Measurements from ENCODE around the gene ZNF518A. TPM values are rescaled to one million over a fixed set of nuclear protein-coding genes. Genes with fewer than 3 reads are reported as not detected.

Gene ZNF518A
- total and polyA plus RNA-seq, 2 of the 8 experiments (the other 6 are each of a cell fraction or from before 2014, with no cell fraction given): 6.6 to 34.8 TPM

DNA sequence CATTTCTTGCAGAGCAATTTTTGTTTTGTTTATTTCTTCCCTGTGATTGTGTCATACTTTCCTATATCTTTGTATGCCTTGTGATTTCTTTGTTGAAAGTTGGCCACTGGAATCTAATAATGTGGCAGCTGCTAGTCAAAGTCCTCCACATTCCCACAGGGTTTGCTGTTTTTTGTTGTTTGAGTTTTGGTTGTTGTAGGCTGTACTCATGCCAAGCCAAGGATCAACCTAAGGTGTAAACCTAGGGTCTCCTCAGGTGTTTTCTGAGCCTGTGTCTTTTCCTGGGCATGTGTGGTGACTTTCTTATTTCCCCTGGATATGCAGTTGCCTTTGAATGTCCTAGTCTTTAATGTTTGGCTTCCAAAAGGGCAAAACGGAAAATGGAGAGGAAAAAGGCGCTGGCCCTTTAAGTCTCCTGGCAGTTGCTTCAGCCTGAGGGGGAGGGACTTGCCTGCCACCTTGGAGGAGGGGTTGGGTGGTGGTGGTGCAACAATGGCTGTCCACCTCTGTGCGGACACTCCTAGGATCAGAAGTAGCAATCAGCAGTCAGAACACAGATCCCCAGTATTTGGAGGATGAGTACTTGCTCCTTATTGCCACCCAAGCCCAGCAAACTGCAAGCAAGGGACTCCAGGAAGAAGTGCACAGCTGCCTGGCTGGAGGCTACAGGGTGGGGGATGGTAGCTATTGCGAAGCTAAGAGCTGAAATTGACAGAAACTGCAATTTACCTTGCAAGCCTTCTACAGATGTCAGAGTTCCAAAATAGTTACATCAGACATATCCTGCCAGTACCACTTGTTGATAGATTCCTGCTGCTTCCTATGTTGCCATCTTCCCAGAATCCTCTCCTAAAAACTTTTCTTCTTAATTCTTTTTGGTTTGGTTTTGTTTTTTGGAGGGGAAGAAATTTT, 5.6 kb upstream of the ZNF518A start:
- peak; percentile 29 to 69 for DNase-seq (ENCODE audit: low read depth in 1 of 2, low spot score in 2 of 2)
- Histone ChIP-seq H3K27me3 (replicated peaks in 1 of 4; ENCODE audit: control insufficient read depth in 3 of 4, extremely low read depth in 1 of 4, insufficient read depth in 3 of 4, low read length in 3 of 4) (no peaks in the 10 kb centered on the region), H2BK5ac (ENCODE audit: low read depth, low read length) (peak overlapping the region; percentile 93), H3K23me2 (ENCODE audit: low read depth, low read length) (0 out of 2 replicates have a peak, but pooled peaks cover 4% of the 10 kb centered on the region), H2BK20ac (ENCODE audit: low read length) (peak overlapping the region; percentile 88), H3K27ac (ENCODE audit: low read depth, low read length) (peak overlapping the region; percentile 69), H2BK120ac (replicated peaks; ENCODE audit: low read depth, low read length) (peak overlapping the region; percentile 92), H4K20me1 (replicated peaks in 1 of 2; ENCODE audit: control insufficient read depth in 1 of 2, insufficient read depth in 2 of 2, low read length in 2 of 2) (no peaks in the 10 kb centered on the region), H3K23ac (ENCODE audit: insufficient read length) (no peak overlapping the region), H3K18ac (ENCODE audit: extremely low read depth, low read length) (peak overlapping the region; percentile 99), H2AK5ac (ENCODE audit: low read depth, low read length) (no peak overlapping the region), H3K9ac (replicated peaks in 1 of 4; ENCODE audit: extremely low read depth in 1 of 4, low read depth in 3 of 4, low read length in 3 of 4) (peak overlapping the region in 3 of 4 experiments; percentile 27 to 62 (median 46); a peak in 6 of 7 replicates), H3K56ac (replicated peaks; ENCODE audit: insufficient read length, low read depth, low read length) (peak overlapping the region; percentile 71), H3K9me3 (ENCODE audit: insufficient read depth in 2 of 2, low read depth in 1 of 2, low read length in 1 of 2) (no peaks in the 10 kb centered on the region), H2AFZ (ENCODE audit: low read length) (peak overlapping the region; percentile 100), H2BK15ac (ENCODE audit: low read length) (peak overlapping the region; percentile 97), H4K91ac (replicated peaks; ENCODE audit: insufficient read length, low read length) (peak overlapping the region; percentile 92), H4K5ac (ENCODE audit: insufficient read length, low read depth, low read length) (peak overlapping the region; percentile 90), H3K4me2 (ENCODE audit: insufficient read depth in 1 of 2, low read depth in 2 of 2, low read length in 2 of 2) (peak overlapping the region; percentile 93 to 94), H3K79me1 (ENCODE audit: low read depth, low read length) (no peaks in the 10 kb centered on the region), H3K4me3 (ENCODE audit: extremely low read depth in 1 of 4, insufficient read depth in 2 of 4, low read depth in 3 of 4, low read length in 4 of 4) (peak overlapping the region; percentile 32 to 61 (median 40); a peak in 6 of 8 replicates), H3K36me3 (ENCODE audit: control insufficient read depth in 2 of 4, insufficient read depth in 4 of 4, low read length in 3 of 4) (no peaks in the 10 kb centered on the region), H3K4ac (replicated peaks; ENCODE audit: insufficient read length, low read depth, low read length) (peak overlapping the region; percentile 69), H4K8ac (ENCODE audit: extremely low read depth, insufficient read depth, low read length) (peak overlapping the region; percentile 84; the same call in 1 of the 2 replicates), H3K14ac (ENCODE audit: insufficient read length) (no peak overlapping the region), H2BK12ac (ENCODE audit: low read depth, low read length) (peak overlapping the region; percentile 97), H3K79me2 (ENCODE audit: control insufficient read depth in 1 of 2, insufficient read depth in 2 of 2, low read length in 2 of 2) (no peaks in the 10 kb centered on the region), H3K4me1 (replicated peaks in 1 of 4; ENCODE audit: control insufficient read depth in 3 of 4, insufficient read depth in 4 of 4, low read length in 3 of 4) (peaks cover 3 to 8% (median 5%) of the 10 kb centered on the region in 4 experiments; a peak in 5 of 7 replicates)
- CTCF ChIA-PET (ENCODE audit: partially characterized antibody): interaction anchor here (0.6 to 1.5 kb wide), 2 partner anchors 10 to 904 kb away, joined by 3 read pairs; no protein-coding TSS in a partner anchor
- 19% methylated on average over 4 of the region's 4 CpGs; no CpG with 5 or more reads in 1 of the 2 experiments for WGBS, 2 experiments (ENCODE audit: extremely low coverage in 1 of 2, insufficient coverage in 1 of 2, insufficient read length in 1 of 2, insufficient replicate concordance in 2 of 2, low coverage in 1 of 2, low lambda C conversion rate in 2 of 2, missing lambda C conversion rate in 1 of 2)
- POLR2A ChIA-PET (ENCODE audit: partially characterized antibody): interaction anchor here (0.7 to 1.9 kb wide), 4 partner anchors 10 to 81 kb away, joined by 3 to 6 read pairs (median 4); partner anchors contain the start of gene CCNJ
- FAIRE-seq: peak; percentile 94
- no peak for TF ChIP-seq SAP30 (IDR thresholded peaks at IDR 0.05; ENCODE audit: insufficient read depth, insufficient replicate concordance, low read length)
- no peak for TF ChIP-seq SP4 (IDR thresholded peaks at IDR 0.05; ENCODE audit: low read length)
- TF ChIP-seq RBBP5 (IDR thresholded peaks at IDR 0.05; ENCODE audit: borderline replicate concordance, low read depth, low read length): peak; percentile 98
- peak; percentile 41 for TF ChIP-seq KDM4A (IDR thresholded peaks at IDR 0.05; ENCODE audit: low read depth, low read length, severe bottlenecking)
- TF ChIP-seq ATF3 (IDR thresholded peaks at IDR 0.05; ENCODE audit: insufficient read depth, low read depth, low read length): no peak
- no peak for TF ChIP-seq SP2 (IDR thresholded peaks at IDR 0.05; ENCODE audit: low read length)
- no peak for TF ChIP-seq SUZ12 (IDR thresholded peaks at IDR 0.05; ENCODE audit: low read length)
- TF ChIP-seq BRCA1 (IDR thresholded peaks at IDR 0.05; ENCODE audit: low read depth, low read length): no peak
- TF ChIP-seq SIN3A (conservative IDR thresholded peaks at IDR 0.05 in 1 of 2, IDR thresholded peaks at IDR 0.05 in 1 of 2; ENCODE audit: low read depth in 1 of 2, low read length in 2 of 2): no peak
- TF ChIP-seq TCF12 (IDR thresholded peaks at IDR 0.05; ENCODE audit: low read depth, low read length): no peak

Measured in H1 (cell line).